Endothelial cell (in vitro differentiated cells): Measurements from ENCODE around the gene BRF1. TPM values are rescaled to one million over a fixed set of nuclear protein-coding genes. Genes with fewer than 3 reads are reported as not detected.
"Not testable (repeated sequence)": the region's sequence is repeated elsewhere in the genome, so short reads cannot be mapped to it uniquely, and the experiment has no call there.

Experiments
- DNase-seq: peaks from one replicate; pipeline ENCODE4 v3.0.0; 2021; ENCODE audit warnings: low spot score
- H3K27ac Mint-ChIP-seq: one replicate; pipeline ENCODE4 v1.8.0; 2021; ENCODE audit warnings: mixed read lengths, inconsistent platforms; ENCODE audit not compliant: unreplicated experiment
- H3K27me3 Mint-ChIP-seq: one replicate; pipeline ENCODE4 v1.8.0; 2021; ENCODE audit warnings: mild to moderate bottlenecking, moderate library complexity, mixed read lengths, inconsistent platforms; ENCODE audit not compliant: unreplicated experiment
- H3K36me3 Mint-ChIP-seq: one replicate; pipeline ENCODE4 v1.8.0; 2021; ENCODE audit warnings: mild to moderate bottlenecking, low read depth, mixed read lengths, inconsistent platforms; ENCODE audit not compliant: unreplicated experiment
- H3K4me1 Mint-ChIP-seq: one replicate; pipeline ENCODE4 v1.8.0; 2021; ENCODE audit warnings: mild to moderate bottlenecking, mixed read lengths, inconsistent platforms; ENCODE audit not compliant: unreplicated experiment
- H3K4me3 Mint-ChIP-seq: one replicate; pipeline ENCODE4 v1.8.0; 2021; ENCODE audit warnings: mild to moderate bottlenecking, mixed read lengths, inconsistent platforms; ENCODE audit not compliant: unreplicated experiment
- H3K9me3 Mint-ChIP-seq: one replicate; pipeline ENCODE4 v1.8.0; 2021; ENCODE audit warnings: mixed read lengths, inconsistent platforms; ENCODE audit not compliant: unreplicated experiment
- CTCF ChIP-seq: fragments of 200-600 bp; sonication (generic); IDR thresholded peaks from one replicate; pipeline ENCODE4 v1.5.0; 2021; ENCODE audit warnings: antibody characterized with exemption; ENCODE audit not compliant: unreplicated experiment
- total RNA-seq: library from RNA; stranded (reverse); fragmentation: NEBNext Ultra II Directional; extraction: Animal tissue kit (Norgen Biotek cat#: 25700); gene quantifications from one replicate; pipeline ENCODE4 v1.2.1, GENCODE V29; 2021; ENCODE audit not compliant: unreplicated experiment

The BRF1 gene
- total RNA-seq, 1 donor from 2014 or later, result 40.9 TPM

GRCh38 chr14:105328070-105328677 lies 27.4 kb upstream of the BRF1 start:
- peaks cover 5% of the 10 kb centered on the region for H3K36me3 Mint-ChIP-seq
- peaks cover 15% of the 10 kb centered on the region for H3K4me1 Mint-ChIP-seq
- H3K27ac Mint-ChIP-seq, result peak overlapping the region; percentile 26
- H3K9me3 Mint-ChIP-seq, result no peaks in the 10 kb centered on the region
- no peak for DNase-seq
- H3K27me3 Mint-ChIP-seq, result peaks cover 12% of the 10 kb centered on the region
- no peak overlapping the region for H3K4me3 Mint-ChIP-seq
- no peak for TF ChIP-seq CTCF

GRCh38 chr14:105327695-105328045 lies 26.9 kb upstream of the BRF1 start:
- not testable (repeated sequence) for H3K4me3 Mint-ChIP-seq, H3K27ac Mint-ChIP-seq, H3K9me3 Mint-ChIP-seq, H3K36me3 Mint-ChIP-seq, DNase-seq
- Mint-ChIP-seq H3K4me1 (peaks cover 20% of the 10 kb centered on the region), H3K27me3 (peaks cover 14% of the 10 kb centered on the region)

- no peak for TF ChIP-seq CTCF
- H3K27me3 Mint-ChIP-seq, result peaks cover 14% of the 10 kb centered on the region
- peaks cover 9% of the 10 kb centered on the region for H3K36me3 Mint-ChIP-seq
- no peaks in the 10 kb centered on the region for H3K9me3 Mint-ChIP-seq
- no peak for DNase-seq
- peaks cover 22% of the 10 kb centered on the region for H3K4me1 Mint-ChIP-seq
- no peak overlapping the region for H3K4me3 Mint-ChIP-seq
- no peak overlapping the region for H3K27ac Mint-ChIP-seq
These were observed 26.3 kb upstream of the BRF1 start for GRCh38 chr14:105326891-105327694.

- Mint-ChIP-seq H3K4me1 (peaks cover 20% of the 10 kb centered on the region), H3K27me3 (peaks cover 14% of the 10 kb centered on the region), H3K27ac (no peak overlapping the region), H3K36me3 (peaks cover 4% of the 10 kb centered on the region), H3K9me3 (no peaks in the 10 kb centered on the region), H3K4me3 (no peak overlapping the region)
- no peak for TF ChIP-seq CTCF
- DNase-seq, result no peak
These were observed 25.7 kb upstream of the BRF1 start for GRCh38 chr14:105326568-105326867.

GRCh38 chr14:105325716-105326567 lies 25.1 kb upstream of the BRF1 start:
- TF ChIP-seq CTCF, result no peak
- H3K9me3 Mint-ChIP-seq, result no peaks in the 10 kb centered on the region
- DNase-seq, result no peak
- H3K27ac Mint-ChIP-seq, result no peak overlapping the region
- H3K36me3 Mint-ChIP-seq, result peaks cover 4% of the 10 kb centered on the region
- peaks cover 11% of the 10 kb centered on the region for H3K27me3 Mint-ChIP-seq
- peaks cover 17% of the 10 kb centered on the region for H3K4me1 Mint-ChIP-seq
- no peak overlapping the region for H3K4me3 Mint-ChIP-seq
